ENCODE data around the gene CPED1. TPM values are rescaled to one million over a fixed set of nuclear protein-coding genes. Genes with fewer than 3 reads are reported as not detected.

The CPED1 gene
- total and polyA plus RNA-seq, 4 experiments from 2014 or later = 0.32 TPM; not detected in 3

- Histone ChIP-seq H3K36me3 (ENCODE audit: insufficient read depth, low read length) (no peaks in the 10 kb centered on the region), H3K27ac (ENCODE audit: low read depth, low read length) (no peak overlapping the region), H3K4me1 (ENCODE audit: insufficient read depth, low read length) (no peaks in the 10 kb centered on the region), H3K27me3 (ENCODE audit: insufficient read depth, low read length) (no peaks in the 10 kb centered on the region), H3K4me3 (ENCODE audit: low read length in 2 of 2) (no peak overlapping the region), H3K9me3 (ENCODE audit: control insufficient read depth in 1 of 2, low read length in 2 of 2) (no peaks in the 10 kb centered on the region)
- H3K4me3 Mint-ChIP-seq = no peak overlapping the region
- DNase-seq = no peak
- H3K4me1 Mint-ChIP-seq = no peaks in the 10 kb centered on the region
- POLR2A ChIA-PET (ENCODE audit: partially characterized antibody) = no interaction called here
- no peaks in the 10 kb centered on the region for H3K36me3 Mint-ChIP-seq
- CTCF ChIA-PET (ENCODE audit: partially characterized antibody) = no interaction called here
- no peak overlapping the region for H3K27ac Mint-ChIP-seq
- H3K9me3 Mint-ChIP-seq = peaks cover 0 to 3% (median 0%) of the 10 kb centered on the region in 8 donors
- peaks cover 5 to 14% of the 10 kb centered on the region in 2 donors for H3K27me3 Mint-ChIP-seq
- intact Hi-C loops (cut with micrococcal nuclease) = no loop called here
Observed at GRCh38 chr7:121274467-121274866, 286.0 kb downstream of the CPED1 start.

GRCh38 chr7:121275204-121275603 is 286.7 kb downstream of the CPED1 start:
- no peaks in the 10 kb centered on the region for H3K4me1 ChIP-seq (ENCODE audit: insufficient read depth, low read length)
- no peak for DNase-seq
- no peaks in the 10 kb centered on the region for H3K4me1 Mint-ChIP-seq
- intact Hi-C loops (cut with micrococcal nuclease) = no loop called here
- no peak overlapping the region for H3K4me3 Mint-ChIP-seq
- H3K27ac ChIP-seq (ENCODE audit: low read depth, low read length) = no peak overlapping the region
- CTCF ChIA-PET (ENCODE audit: partially characterized antibody) = no interaction called here
- no peaks in the 10 kb centered on the region for H3K36me3 Mint-ChIP-seq
- peaks cover 0 to 3% (median 0%) of the 10 kb centered on the region in 8 donors for H3K9me3 Mint-ChIP-seq
- H3K27ac Mint-ChIP-seq = no peak overlapping the region
- H3K36me3 ChIP-seq (ENCODE audit: insufficient read depth, low read length) = no peaks in the 10 kb centered on the region
- POLR2A ChIA-PET (ENCODE audit: partially characterized antibody) = no interaction called here
- no peaks in the 10 kb centered on the region for H3K9me3 ChIP-seq (ENCODE audit: control insufficient read depth in 1 of 2, low read length in 2 of 2)
- no peak overlapping the region for H3K4me3 ChIP-seq (ENCODE audit: low read length in 2 of 2)
- no peaks in the 10 kb centered on the region for H3K27me3 ChIP-seq (ENCODE audit: insufficient read depth, low read length)
- peaks cover 5 to 10% of the 10 kb centered on the region in 2 donors for H3K27me3 Mint-ChIP-seq

- Mint-ChIP-seq H3K9me3 (peaks cover 0 to 4% (median 0%) of the 10 kb centered on the region in 8 donors), H3K4me1 (no peaks in the 10 kb centered on the region), H3K27me3 (peaks cover 5 to 10% of the 10 kb centered on the region in 2 donors), H3K4me3 (no peak overlapping the region), H3K27ac (no peak overlapping the region), H3K36me3 (no peaks in the 10 kb centered on the region)
- Histone ChIP-seq H3K27ac (ENCODE audit: low read depth, low read length) (no peak overlapping the region), H3K36me3 (ENCODE audit: insufficient read depth, low read length) (no peaks in the 10 kb centered on the region), H3K9me3 (ENCODE audit: control insufficient read depth in 1 of 2, low read length in 2 of 2) (no peaks in the 10 kb centered on the region), H3K27me3 (ENCODE audit: insufficient read depth, low read length) (no peaks in the 10 kb centered on the region), H3K4me1 (ENCODE audit: insufficient read depth, low read length) (no peaks in the 10 kb centered on the region), H3K4me3 (ENCODE audit: low read length in 2 of 2) (no peak overlapping the region)
- intact Hi-C loops (cut with micrococcal nuclease) = no loop called here
- CTCF ChIA-PET (ENCODE audit: partially characterized antibody) = no interaction called here
- DNase-seq = no peak
- POLR2A ChIA-PET (ENCODE audit: partially characterized antibody) = no interaction called here
Observed at GRCh38 chr7:121276313-121276712, 287.8 kb downstream of the CPED1 start.

GRCh38 chr7:121278120-121279021 is 289.9 kb downstream of the CPED1 start:
- POLR2A ChIA-PET (ENCODE audit: partially characterized antibody) = no interaction called here
- CTCF ChIA-PET (ENCODE audit: partially characterized antibody) = no interaction called here
- DNase-seq = no peak
- no peaks in the 10 kb centered on the region for H3K4me1 ChIP-seq (ENCODE audit: insufficient read depth, low read length)
- H3K36me3 Mint-ChIP-seq = no peaks in the 10 kb centered on the region
- no peak overlapping the region for H3K27ac ChIP-seq (ENCODE audit: low read depth, low read length)
- H3K27ac Mint-ChIP-seq = no peak overlapping the region
- intact Hi-C loops (cut with micrococcal nuclease) = no loop called here
- H3K4me3 Mint-ChIP-seq = no peak overlapping the region
- H3K9me3 ChIP-seq (ENCODE audit: control insufficient read depth in 1 of 2, low read length in 2 of 2) = no peaks in the 10 kb centered on the region
- no peak overlapping the region for H3K4me3 ChIP-seq (ENCODE audit: low read length in 2 of 2)
- peaks cover 5 to 10% of the 10 kb centered on the region in 2 donors for H3K27me3 Mint-ChIP-seq
- no peaks in the 10 kb centered on the region for H3K36me3 ChIP-seq (ENCODE audit: insufficient read depth, low read length)
- no peaks in the 10 kb centered on the region for H3K27me3 ChIP-seq (ENCODE audit: insufficient read depth, low read length)
- peaks cover 0 to 4% (median 0%) of the 10 kb centered on the region in 8 donors for H3K9me3 Mint-ChIP-seq
- H3K4me1 Mint-ChIP-seq = no peaks in the 10 kb centered on the region

GRCh38 chr7:121279060-121279620 is 290.6 kb downstream of the CPED1 start:
- CTCF ChIA-PET (ENCODE audit: partially characterized antibody) = no interaction called here
- Histone ChIP-seq H3K36me3 (ENCODE audit: insufficient read depth, low read length) (no peaks in the 10 kb centered on the region), H3K4me3 (ENCODE audit: low read length in 2 of 2) (no peak overlapping the region), H3K9me3 (ENCODE audit: control insufficient read depth in 1 of 2, low read length in 2 of 2) (no peaks in the 10 kb centered on the region), H3K27ac (ENCODE audit: low read depth, low read length) (no peak overlapping the region), H3K4me1 (ENCODE audit: insufficient read depth, low read length) (no peaks in the 10 kb centered on the region), H3K27me3 (ENCODE audit: insufficient read depth, low read length) (no peaks in the 10 kb centered on the region)
- Mint-ChIP-seq H3K27me3 (peaks cover 5 to 10% of the 10 kb centered on the region in 2 donors), H3K9me3 (peaks cover 0 to 4% (median 0%) of the 10 kb centered on the region in 8 donors), H3K4me3 (no peak overlapping the region), H3K4me1 (no peaks in the 10 kb centered on the region), H3K36me3 (no peaks in the 10 kb centered on the region), H3K27ac (no peak overlapping the region)
- POLR2A ChIA-PET (ENCODE audit: partially characterized antibody) = no interaction called here
- no peak for DNase-seq
- intact Hi-C loops (cut with micrococcal nuclease) = no loop called here

- CTCF ChIA-PET (ENCODE audit: partially characterized antibody) = no interaction called here
- Mint-ChIP-seq H3K27ac (no peak overlapping the region), H3K36me3 (no peaks in the 10 kb centered on the region), H3K27me3 (peaks cover 5 to 9% of the 10 kb centered on the region in 2 donors), H3K9me3 (peaks cover 0 to 4% (median 0%) of the 10 kb centered on the region in 8 donors), H3K4me3 (no peak overlapping the region), H3K4me1 (no peaks in the 10 kb centered on the region)
- no peak for DNase-seq
- intact Hi-C loops (cut with micrococcal nuclease) = no loop called here
- H3K27me3 ChIP-seq (ENCODE audit: insufficient read depth, low read length) = no peaks in the 10 kb centered on the region
- H3K9me3 ChIP-seq (ENCODE audit: control insufficient read depth in 1 of 2, low read length in 2 of 2) = no peaks in the 10 kb centered on the region
- no peaks in the 10 kb centered on the region for H3K36me3 ChIP-seq (ENCODE audit: insufficient read depth, low read length)
- POLR2A ChIA-PET (ENCODE audit: partially characterized antibody) = no interaction called here
- no peak overlapping the region for H3K4me3 ChIP-seq (ENCODE audit: low read length in 2 of 2)
- no peaks in the 10 kb centered on the region for H3K4me1 ChIP-seq (ENCODE audit: insufficient read depth, low read length)
- no peak overlapping the region for H3K27ac ChIP-seq (ENCODE audit: low read depth, low read length)
Observed at GRCh38 chr7:121279822-121280221, 291.3 kb downstream of the CPED1 start.

- Mint-ChIP-seq H3K27me3 (peaks cover 5 to 9% of the 10 kb centered on the region in 2 donors), H3K27ac (no peak overlapping the region)
- CTCF ChIA-PET (ENCODE audit: partially characterized antibody) = no interaction called here
Observed at GRCh38 chr7:121280656-121281055, 292.1 kb downstream of the CPED1 start.

More at GRCh38 chr7:121280656-121281055, 292.1 kb downstream of the CPED1 start:
- no peaks in the 10 kb centered on the region for H3K27me3 ChIP-seq (ENCODE audit: insufficient read depth, low read length)
- no peak overlapping the region for H3K27ac ChIP-seq (ENCODE audit: low read depth, low read length)
- H3K9me3 Mint-ChIP-seq = peaks cover 0 to 10% (median 4%) of the 10 kb centered on the region in 8 donors
- POLR2A ChIA-PET (ENCODE audit: partially characterized antibody) = no interaction called here
- DNase-seq = no peak
- no peak overlapping the region for H3K4me3 ChIP-seq (ENCODE audit: low read length in 2 of 2)
- no peak overlapping the region for H3K4me3 Mint-ChIP-seq
- H3K4me1 Mint-ChIP-seq = no peaks in the 10 kb centered on the region
- H3K36me3 ChIP-seq (ENCODE audit: insufficient read depth, low read length) = no peaks in the 10 kb centered on the region
- H3K9me3 ChIP-seq (ENCODE audit: control insufficient read depth in 1 of 2, low read length in 2 of 2) = no peaks in the 10 kb centered on the region
- H3K36me3 Mint-ChIP-seq = no peaks in the 10 kb centered on the region
- intact Hi-C loops (cut with micrococcal nuclease) = no loop called here
- H3K4me1 ChIP-seq (ENCODE audit: insufficient read depth, low read length) = no peaks in the 10 kb centered on the region
